GM12878 (cell line): ENCODE data around the gene SENP5. TPM values are rescaled to one million over a fixed set of nuclear protein-coding genes. Genes with fewer than 3 reads are reported as not detected.

ENCODE experiments used
- BCL11A ChIP-seq: IDR thresholded peaks from 2 replicates; pipeline ENCODE4 v1.6.1; 2011; ENCODE audit warnings: low read depth, low read length
- BHLHE40 ChIP-seq, 2 experiments: fragments of 450-650 bp in 1 of 2; IDR thresholded peaks; 2 replicates each; pipeline ENCODE4 v1.6.1; 2011 to 2017; ENCODE audit warnings: low read depth in 2 of 2, borderline replicate concordance in 1 of 2, improper control_type of control experiment in 1 of 2, low read length in 1 of 2, mild to moderate bottlenecking in 1 of 2
- CBX3 ChIP-seq: fragments of 200-600 bp; sonication (generic); IDR thresholded peaks from 2 replicates; pipeline ENCODE4 v1.6.1; 2016; ENCODE audit warnings: low read depth, borderline replicate concordance
- CHD4 ChIP-seq: fragments of 200-600 bp; sonication (generic); IDR thresholded peaks from 2 replicates; pipeline ENCODE4 v1.6.1; 2016; ENCODE audit warnings: mild to moderate bottlenecking
- E2F8 ChIP-seq: fragments of 450-650 bp; IDR thresholded peaks from 2 replicates; pipeline ENCODE4 v1.6.1; 2018; ENCODE audit warnings: mild to moderate bottlenecking, low read depth, moderate library complexity; ENCODE audit not compliant: partially characterized antibody
- EZH2 ChIP-seq: IDR thresholded peaks from 2 replicates; pipeline ENCODE4 v1.6.1; 2012; ENCODE audit warnings: low read depth, mild to moderate bottlenecking, control low read depth, inconsistent platforms, low read length, borderline replicate concordance; ENCODE audit not compliant: control insufficient read depth
- IKZF2 ChIP-seq, 2 experiments: fragments of 450-650 bp; IDR thresholded peaks; 2 replicates each; pipeline ENCODE4 v1.6.1; 2017; ENCODE audit warnings: mild to moderate bottlenecking in 2 of 2, moderate library complexity in 2 of 2
- NFYB ChIP-seq: IDR thresholded peaks from 2 replicates; pipeline ENCODE4 v1.6.1; 2011; ENCODE audit warnings: low read depth, mild to moderate bottlenecking, low read length, improper control_type of control experiment, moderate library complexity; ENCODE audit not compliant: insufficient read depth
- NKRF ChIP-seq: fragments of 450-650 bp; conservative IDR thresholded peaks from 2 replicates; pipeline ENCODE4 v1.6.1; 2017; ENCODE audit warnings: mild to moderate bottlenecking, moderate library complexity
- PAX8 ChIP-seq: fragments of 450-650 bp; IDR thresholded peaks from 2 replicates; pipeline ENCODE4 v1.6.1; 2017; ENCODE audit warnings: mild to moderate bottlenecking, moderate library complexity
- POLR2A ChIP-seq: IDR thresholded peaks from 2 replicates; pipeline ENCODE4 v1.6.1; 2011; ENCODE audit warnings: low read depth, mild to moderate bottlenecking, low read length
- RFX5 ChIP-seq: IDR thresholded peaks from 2 replicates; pipeline ENCODE4 v1.6.1; 2011; ENCODE audit warnings: low read depth, low read length, improper control_type of control experiment
- ZBTB33 ChIP-seq: fragments of 450-650 bp; IDR thresholded peaks from 2 replicates; pipeline ENCODE4 v1.6.1; 2017; ENCODE audit warnings: mild to moderate bottlenecking
- ZNF24 ChIP-seq: fragments of 450-650 bp; IDR thresholded peaks from 2 replicates; pipeline ENCODE4 v1.6.1; 2017; ENCODE audit warnings: antibody characterized with exemption, mild to moderate bottlenecking
- polyA plus RNA-seq, 11 experiments: library from polyadenylated mRNA; depleted of rRNA in 4 of 11; unstranded in 6 of 11; stranded (reverse) in 5 of 11; fragments of >200 nt; fragmentation: Nextera tagmentation in 4 of 11; fragmentation: Illumina TruSeq in 1 of 11; extraction: Ambion mirVana in 4 of 11; extraction: Trizol in 1 of 11; gene quantifications; 1 replicate in 1 of 11; 2 replicates in 10 of 11; pipeline versions ENCODE4 v1.2.1 to v1.2.3, GENCODE V29; 2011 to 2016; ENCODE audit warnings: inconsistent platforms in 2 of 11, missing spikeins in 2 of 11, low read depth in 1 of 11
- total RNA-seq, 4 experiments: library from RNA; depleted of rRNA in 3 of 4; stranded (reverse); fragments of >200 nt in 3 of 4; fragmentation: Illumina TruSeq in 1 of 4; extraction: Trizol in 1 of 4; gene quantifications; 2 replicates each; pipeline versions ENCODE4 v1.2.1 to v1.2.3, GENCODE V29; 2013 to 2021
- TF ChIP-seq, protein P1 (sequence below): fragments of 150-350 bp; IDR thresholded peaks from 2 replicates; pipeline ENCODE4 v1.6.1; 2016; ENCODE audit warnings: low read depth, low read length
- TF ChIP-seq, protein P2 (sequence below): IDR thresholded peaks from 2 replicates; pipeline ENCODE4 v1.6.1; 2011; ENCODE audit warnings: mild to moderate bottlenecking, low read depth, low read length, moderate library complexity; ENCODE audit not compliant: insufficient replicate concordance

SENP5 gene
- total and polyA plus RNA-seq, 10 of the 15 experiments (the other 5 are each of a cell fraction or from before 2014, with no cell fraction given): 6.4 to 28.4 (median 15.6) TPM

GRCh38 chr3:196969660-196970546, 102.2 kb downstream of the SENP5 start (continued):
- TF ChIP-seq ZBTB33 (no peak), E2F8 (no peak), BHLHE40 (IDR thresholded peaks at IDR 0.05; ENCODE audit: borderline replicate concordance in 1 of 2, low read depth in 2 of 2, low read length in 1 of 2) (peak in 1 of 2 experiments; percentile 58; a peak in 2 of 4 replicates), NKRF (peak; percentile 88), CBX3 (no peak), POLR2A (peak; percentile 45; the same call in 1 of the 2 replicates), IKZF2 (IDR thresholded peaks at IDR 0.05) (no peak), RFX5 (no peak), EZH2 (no peak), PAX8 (no peak), BCL11A (no peak), ZNF24 (peak; percentile 41; the same call in 1 of the 2 replicates), CHD4 (no peak), NFYB (no peak)
- TF ChIP-seq, protein P1, sequence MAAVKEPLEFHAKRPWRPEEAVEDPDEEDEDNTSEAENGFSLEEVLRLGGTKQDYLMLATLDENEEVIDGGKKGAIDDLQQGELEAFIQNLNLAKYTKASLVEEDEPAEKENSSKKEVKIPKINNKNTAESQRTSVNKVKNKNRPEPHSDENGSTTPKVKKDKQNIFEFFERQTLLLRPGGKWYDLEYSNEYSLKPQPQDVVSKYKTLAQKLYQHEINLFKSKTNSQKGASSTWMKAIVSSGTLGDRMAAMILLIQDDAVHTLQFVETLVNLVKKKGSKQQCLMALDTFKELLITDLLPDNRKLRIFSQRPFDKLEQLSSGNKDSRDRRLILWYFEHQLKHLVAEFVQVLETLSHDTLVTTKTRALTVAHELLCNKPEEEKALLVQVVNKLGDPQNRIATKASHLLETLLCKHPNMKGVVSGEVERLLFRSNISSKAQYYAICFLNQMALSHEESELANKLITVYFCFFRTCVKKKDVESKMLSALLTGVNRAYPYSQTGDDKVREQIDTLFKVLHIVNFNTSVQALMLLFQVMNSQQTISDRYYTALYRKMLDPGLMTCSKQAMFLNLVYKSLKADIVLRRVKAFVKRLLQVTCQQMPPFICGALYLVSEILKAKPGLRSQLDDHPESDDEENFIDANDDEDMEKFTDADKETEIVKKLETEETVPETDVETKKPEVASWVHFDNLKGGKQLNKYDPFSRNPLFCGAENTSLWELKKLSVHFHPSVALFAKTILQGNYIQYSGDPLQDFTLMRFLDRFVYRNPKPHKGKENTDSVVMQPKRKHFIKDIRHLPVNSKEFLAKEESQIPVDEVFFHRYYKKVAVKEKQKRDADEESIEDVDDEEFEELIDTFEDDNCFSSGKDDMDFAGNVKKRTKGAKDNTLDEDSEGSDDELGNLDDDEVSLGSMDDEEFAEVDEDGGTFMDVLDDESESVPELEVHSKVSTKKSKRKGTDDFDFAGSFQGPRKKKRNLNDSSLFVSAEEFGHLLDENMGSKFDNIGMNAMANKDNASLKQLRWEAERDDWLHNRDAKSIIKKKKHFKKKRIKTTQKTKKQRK: no peak
- TF ChIP-seq, protein P2, sequence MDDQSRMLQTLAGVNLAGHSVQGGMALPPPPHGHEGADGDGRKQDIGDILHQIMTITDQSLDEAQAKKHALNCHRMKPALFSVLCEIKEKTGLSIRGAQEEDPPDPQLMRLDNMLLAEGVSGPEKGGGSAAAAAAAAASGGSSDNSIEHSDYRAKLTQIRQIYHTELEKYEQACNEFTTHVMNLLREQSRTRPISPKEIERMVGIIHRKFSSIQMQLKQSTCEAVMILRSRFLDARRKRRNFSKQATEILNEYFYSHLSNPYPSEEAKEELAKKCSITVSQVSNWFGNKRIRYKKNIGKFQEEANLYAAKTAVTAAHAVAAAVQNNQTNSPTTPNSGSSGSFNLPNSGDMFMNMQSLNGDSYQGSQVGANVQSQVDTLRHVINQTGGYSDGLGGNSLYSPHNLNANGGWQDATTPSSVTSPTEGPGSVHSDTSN: no peak
